Left lobe of liver (tissue), 2 donors: ENCODE measurements around the gene SORCS2. TPM values are rescaled to one million over a fixed set of nuclear protein-coding genes. Genes with fewer than 3 reads are reported as not detected.
A peak's percentile ranks its signal among the peaks of the same experiment; 100 is the strongest.

Source experiments
- ATAC-seq: fragments of 200-7000 bp; cut with Tn5 transposase; one replicate; pipeline ENCODE4 v1.9.1; 2020; ENCODE audit warnings: mild to moderate bottlenecking, moderate library complexity
- DNase-seq: peaks from one replicate; pipeline ENCODE4 v3.0.0-alpha.2; 2020; ENCODE audit warnings: low spot score
- total RNA-seq: library from RNA; stranded (reverse); gene quantifications from one replicate; pipeline ENCODE4 v1.2.1, GENCODE V29; 2021
- donor health status: DM: no; HTN: no; CAD: no; lungs with moderate emphysema.
- donor health status: DM: no; HTN: yes; CAD: no.

Gene SORCS2
- total RNA-seq, 1 donor from 2014 or later, result 0.35 TPM

DNA sequence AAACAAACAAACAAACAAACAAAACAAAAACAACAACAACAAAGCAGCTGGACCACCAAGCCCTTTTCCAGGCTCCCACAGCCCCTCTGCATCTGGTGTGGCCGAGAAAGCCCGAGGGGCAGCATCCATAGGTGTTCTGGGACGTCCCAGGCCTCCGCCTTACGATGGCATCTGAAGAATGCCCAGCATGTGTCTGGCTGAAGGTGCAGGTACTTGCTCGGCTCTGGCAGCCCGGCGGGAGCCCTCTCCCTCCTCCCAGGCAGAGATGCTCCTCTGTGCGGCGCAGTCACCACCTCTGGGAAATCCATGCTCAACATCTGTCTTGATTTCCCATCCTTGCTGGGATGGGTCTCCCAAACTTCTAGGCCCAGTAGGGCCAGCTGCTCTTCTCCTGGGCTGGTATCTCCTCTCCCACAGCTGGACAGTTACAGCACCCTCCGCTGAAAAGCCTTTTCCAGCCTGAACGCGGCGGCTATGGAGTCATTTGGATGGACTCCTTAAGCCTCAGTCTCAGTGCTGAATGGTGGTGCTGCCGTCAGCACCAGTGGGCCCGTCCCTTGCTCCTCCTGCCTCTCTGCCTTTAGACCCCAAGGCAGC, 238.1 kb downstream of the SORCS2 start:
- DNase-seq, result no peak

DNA sequence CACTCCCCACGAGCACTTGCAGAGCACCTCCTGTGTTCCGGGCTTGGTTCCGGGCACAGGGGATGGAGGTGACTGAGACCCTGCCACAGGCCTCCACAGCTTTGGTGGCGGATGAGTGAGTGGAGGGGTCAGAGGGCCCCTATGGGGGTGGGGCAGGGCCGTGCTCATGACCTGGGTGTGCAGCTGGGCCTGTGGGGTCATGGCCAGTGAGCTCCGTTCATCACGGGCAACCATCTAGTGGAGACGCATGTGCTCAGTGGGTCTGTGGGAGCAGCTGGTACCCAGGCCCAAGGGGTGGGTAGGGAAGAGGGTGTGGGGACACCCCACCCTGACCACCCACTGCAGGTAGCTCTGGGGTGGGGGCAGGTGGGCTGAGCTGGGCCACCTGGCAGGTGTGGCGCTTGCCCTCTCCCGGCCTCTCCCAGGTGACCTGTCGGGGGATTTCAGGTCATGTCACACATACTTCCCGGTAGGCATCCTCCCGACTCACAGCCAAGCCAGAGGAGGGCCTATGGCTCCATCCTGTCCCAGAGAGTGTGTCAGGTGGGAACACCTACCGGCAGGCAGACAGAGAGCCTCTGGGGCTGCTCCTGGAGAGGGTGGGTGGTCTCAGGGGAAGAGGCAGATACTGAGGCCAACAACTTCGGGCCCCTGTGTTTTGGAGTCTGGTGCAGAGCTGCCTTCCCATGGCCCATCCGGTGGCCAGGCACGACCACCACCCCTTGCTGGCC, 238.8 kb downstream of the SORCS2 start:
- ATAC-seq (no peak), DNase-seq (no peak)

More for the DNA sequence above, 238.1 kb downstream of the SORCS2 start:
- ATAC-seq, result no peak

DNA sequence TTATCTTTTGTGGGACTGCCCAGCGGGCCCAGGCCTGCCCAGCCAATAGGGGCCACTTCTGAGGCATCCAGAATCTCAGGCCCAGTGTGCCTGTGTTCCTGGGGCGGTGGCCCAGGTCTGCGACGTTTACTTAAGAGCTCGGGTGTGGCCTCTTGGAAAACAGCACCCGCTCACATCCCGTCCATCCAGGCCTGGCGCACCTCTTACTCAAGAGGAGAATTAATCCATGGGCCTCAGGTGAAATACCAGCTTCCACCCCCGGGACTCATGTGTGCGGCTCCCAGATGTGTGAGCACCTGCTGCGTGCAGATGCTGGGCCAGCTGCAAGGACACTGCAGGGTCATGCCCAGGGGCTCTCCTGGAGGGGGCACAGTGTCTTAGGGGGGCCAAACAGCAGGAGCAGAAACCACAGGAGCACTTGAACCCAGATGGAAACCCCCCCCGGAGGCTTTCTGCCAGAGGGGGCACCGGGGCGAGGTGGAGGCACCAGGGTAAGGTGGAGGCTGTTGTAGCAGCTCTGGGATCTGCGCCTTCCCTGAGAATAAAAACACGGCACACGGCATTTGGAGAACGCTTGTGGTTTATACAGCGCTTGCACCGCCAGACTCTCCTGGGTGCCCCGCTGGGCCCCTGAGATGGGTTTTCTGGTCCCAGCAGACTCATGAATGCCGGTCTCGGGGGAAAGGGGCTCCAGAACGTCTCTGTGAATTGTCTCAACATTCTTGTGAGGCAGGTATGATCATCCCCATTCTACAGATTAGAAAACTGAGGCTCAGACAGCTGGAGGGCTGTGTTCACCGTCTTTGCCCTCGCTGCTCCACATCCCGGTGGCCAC, 239.6 kb downstream of the SORCS2 start:
- ATAC-seq, result no peak
- no peak for DNase-seq

DNA sequence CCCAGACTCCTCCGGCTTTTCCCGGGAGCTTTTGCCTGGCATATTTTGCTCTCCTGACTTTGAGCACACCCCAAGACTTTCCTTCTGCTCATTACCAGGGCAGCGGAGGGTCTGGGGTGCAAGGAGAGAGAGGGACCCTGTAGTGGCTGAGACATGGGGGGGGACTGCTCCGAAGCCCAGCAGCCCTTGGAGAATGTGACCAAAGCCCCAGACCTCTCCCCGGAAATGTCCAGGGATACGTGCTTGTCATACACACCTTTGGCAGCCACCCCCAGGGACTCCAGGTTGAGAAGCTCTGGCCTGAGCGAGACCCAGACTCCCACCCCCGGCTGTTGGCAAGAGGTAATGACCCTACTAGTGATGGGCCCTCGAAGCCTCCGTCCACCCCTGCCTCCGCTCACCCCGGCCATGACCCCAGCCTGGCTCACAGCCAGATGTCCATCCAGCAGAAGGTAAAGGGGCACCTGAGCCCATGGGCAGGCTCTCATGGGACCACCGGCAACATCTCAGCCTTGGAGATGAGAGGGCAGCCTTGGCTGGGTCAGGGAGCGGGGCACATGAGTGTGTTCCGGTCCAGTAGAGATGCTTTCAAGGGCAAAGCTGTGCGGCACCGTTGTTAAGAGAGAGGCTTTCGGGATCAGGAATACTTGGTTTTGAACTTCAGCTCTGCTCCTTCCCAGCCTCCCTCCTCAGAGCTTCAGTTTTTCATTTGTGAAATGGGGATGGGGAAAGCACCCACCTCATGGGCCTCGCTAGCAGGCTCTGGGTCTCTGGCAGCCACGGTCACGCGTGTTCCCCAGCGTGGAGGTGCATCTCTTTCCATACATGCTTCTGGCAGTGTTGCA, 240.4 kb downstream of the SORCS2 start:
- no peak for DNase-seq
- no peak for ATAC-seq

GRCh38 chr4:7433376-7434140, 241.2 kb downstream of the SORCS2 start:
- DNase-seq (no peak), ATAC-seq (no peak)

- DNase-seq (no peak), ATAC-seq (no peak)
Observed at GRCh38 chr4:7434141-7434765, 241.9 kb downstream of the SORCS2 start.

DNA sequence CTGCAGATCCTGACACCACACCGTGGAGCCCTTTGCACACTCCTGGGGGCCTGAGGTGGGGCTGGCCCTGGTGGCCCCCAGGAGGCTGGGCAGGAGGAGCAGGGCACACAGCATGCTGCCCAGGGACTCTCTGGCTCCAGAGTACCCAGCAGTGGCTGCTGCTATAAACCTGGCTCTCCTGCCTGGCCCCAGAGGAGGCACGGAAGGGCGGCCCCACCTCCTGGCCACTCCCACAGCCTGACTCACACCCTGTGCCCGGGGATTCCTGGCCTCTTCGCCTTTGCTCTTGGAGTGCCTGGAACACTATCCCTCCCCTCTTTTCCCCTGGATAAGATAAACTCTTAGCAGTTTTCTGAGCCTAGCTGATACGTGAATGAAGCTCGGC, 242.4 kb downstream of the SORCS2 start, which contains the start of gene PSAPL1:
TSS of gene PSAPL1 (minus strand) at position 165 of the 385 bp plus-strand sequence. CDS start at position 114, 51 bp downstream.
- ATAC-seq, result peak; percentile 58

GRCh38 chr4:7435471-7436061, 243.2 kb downstream of the SORCS2 start:
- DNase-seq (no peak), ATAC-seq (no peak)

More for the DNA sequence above, 242.4 kb downstream of the SORCS2 start, which contains the start of gene PSAPL1:
- no peak for DNase-seq

DNA sequence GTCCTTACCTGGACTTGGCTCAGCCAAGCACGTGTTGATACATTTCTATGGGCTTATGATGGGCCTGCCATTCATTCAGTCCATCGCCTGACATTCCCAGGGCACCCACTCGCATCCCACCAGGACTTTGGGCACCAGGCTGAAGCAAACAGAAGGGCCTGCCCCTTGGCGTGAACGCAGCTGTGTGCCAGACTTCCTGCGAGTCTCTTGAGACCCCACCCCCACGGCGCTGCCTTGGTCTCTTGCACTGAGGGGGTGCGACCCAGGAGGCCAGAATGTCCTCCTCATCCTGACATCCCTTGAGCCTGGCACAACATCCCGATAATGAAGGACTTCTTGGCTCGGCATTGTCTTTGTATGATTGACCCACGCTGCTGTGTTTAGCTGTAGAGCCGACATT, 243.9 kb downstream of the SORCS2 start:
- ATAC-seq (no peak), DNase-seq (no peak)

- no peak for DNase-seq
- ATAC-seq, result no peak
Observed at GRCh38 chr4:7439699-7440098, 247.4 kb downstream of the SORCS2 start.

DNA sequence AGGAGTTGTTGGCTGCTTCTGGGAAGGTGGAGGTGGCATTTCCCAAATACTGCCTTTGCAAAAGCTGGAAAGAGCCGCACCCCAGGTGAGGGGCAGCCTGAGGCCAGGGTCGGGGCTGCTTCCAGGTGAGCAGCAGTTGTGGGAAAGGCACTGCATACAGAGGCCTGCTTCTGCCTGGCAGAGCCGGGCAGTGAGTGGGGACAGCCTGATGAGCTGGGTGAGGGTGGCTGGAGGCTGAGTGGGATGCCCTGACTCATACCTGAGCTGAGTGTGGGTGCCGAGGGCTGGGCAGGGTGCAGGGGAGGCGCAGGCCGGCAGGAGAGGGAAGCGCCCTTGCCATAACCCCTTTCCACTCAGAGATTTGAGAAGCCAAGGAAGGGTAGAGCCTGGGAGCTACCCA, 248.9 kb downstream of the SORCS2 start:
- DNase-seq (no peak), ATAC-seq (no peak)

GRCh38 chr4:7442574-7443162, 250.3 kb downstream of the SORCS2 start:
- ATAC-seq, result no peak
- DNase-seq, result no peak

DNA sequence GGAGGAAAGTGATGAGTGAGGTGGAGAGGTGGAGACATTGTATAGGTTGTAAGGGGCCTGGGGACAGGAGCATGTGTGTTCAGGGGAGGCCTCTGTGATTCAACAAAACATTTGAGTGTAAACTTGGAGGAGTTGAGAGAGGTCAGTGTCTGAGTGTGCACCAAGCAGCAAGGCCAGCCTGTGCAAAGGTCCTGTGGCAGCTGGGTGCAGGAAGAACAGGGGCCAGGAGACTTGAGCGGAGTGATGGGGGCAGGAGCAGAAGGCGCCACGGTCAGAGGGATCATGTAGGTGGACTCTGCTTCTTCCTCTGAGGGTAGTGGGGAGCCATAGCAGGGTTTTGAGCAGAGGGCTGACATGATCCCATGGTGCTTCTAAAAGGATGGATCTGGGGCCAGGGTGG, 252.0 kb downstream of the SORCS2 start:
- DNase-seq (no peak), ATAC-seq (no peak)

DNA sequence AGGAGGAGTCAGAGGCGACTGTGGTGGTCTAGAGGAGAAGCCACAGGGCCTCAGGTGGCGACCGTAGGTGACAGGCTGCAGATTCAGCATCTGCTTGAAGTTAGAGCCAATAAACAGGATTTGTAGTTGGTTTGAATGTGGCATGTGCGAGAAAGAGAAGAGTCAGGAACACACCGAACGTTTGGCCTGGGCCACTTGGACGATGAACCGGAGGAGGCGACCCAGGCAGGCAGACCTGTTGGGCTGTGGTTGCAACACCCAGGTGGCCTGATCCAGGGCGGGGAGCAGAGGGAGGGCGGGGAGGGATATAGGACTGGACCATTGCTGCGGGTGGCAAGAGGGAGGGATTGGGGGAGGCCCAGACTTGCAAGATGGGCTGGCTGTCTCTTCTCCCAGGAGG, 252.4 kb downstream of the SORCS2 start:
- DNase-seq, result peak; percentile 61

GRCh38 chr4:7447236-7447635, 254.9 kb downstream of the SORCS2 start:
- ATAC-seq, result no peak
- no peak for DNase-seq

More for the DNA sequence above, 252.4 kb downstream of the SORCS2 start:
- peak; percentile 94 for ATAC-seq

GRCh38 chr4:7448036-7448435, 255.7 kb downstream of the SORCS2 start:
- DNase-seq (no peak), ATAC-seq (no peak)

DNA sequence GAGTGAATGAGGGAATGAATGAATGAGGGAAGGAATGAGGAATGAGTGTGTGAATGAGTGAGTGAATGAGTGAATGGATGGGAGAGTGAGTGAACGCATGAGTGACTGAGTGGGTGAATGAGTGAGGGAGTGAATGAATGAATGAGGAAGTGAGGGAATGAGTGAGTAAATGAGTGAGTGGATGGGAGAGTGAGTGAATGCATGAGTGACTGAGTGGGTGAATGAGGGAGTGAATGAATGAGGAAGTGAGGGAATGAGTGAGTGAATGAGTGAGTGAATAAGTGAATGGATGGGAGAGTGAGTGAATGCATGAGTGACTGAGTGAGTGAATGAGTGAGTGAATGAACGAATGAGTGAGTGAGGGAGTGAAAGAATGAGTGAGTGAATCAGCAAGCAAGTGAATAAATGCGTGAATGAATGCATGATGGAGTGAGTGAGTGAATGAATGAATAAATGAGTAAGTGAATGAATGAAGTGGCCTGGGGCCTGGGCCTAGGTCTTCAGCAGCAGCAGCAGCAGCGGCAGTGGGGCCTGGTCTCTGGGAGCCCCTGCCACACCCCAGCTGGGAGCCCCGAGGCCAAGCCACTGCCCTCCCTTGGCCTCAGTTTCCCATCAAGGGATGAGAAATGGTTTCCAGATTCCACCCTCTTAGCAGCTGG, 258.6 kb downstream of the SORCS2 start:
- ATAC-seq (no peak), DNase-seq (no peak)

GRCh38 chr4:7451434-7451789, 259.1 kb downstream of the SORCS2 start:
- ATAC-seq (no peak), DNase-seq (no peak)
